ENCODE measurements around the gene MIDN. TPM values are rescaled to one million over a fixed set of nuclear protein-coding genes. Genes with fewer than 3 reads are reported as not detected.
A peak's percentile ranks its signal among the peaks of the same experiment; 100 is the strongest.

Gene MIDN
- total RNA-seq, 2 donors from 2014 or later, result 35.8 to 42.9 TPM

DNA sequence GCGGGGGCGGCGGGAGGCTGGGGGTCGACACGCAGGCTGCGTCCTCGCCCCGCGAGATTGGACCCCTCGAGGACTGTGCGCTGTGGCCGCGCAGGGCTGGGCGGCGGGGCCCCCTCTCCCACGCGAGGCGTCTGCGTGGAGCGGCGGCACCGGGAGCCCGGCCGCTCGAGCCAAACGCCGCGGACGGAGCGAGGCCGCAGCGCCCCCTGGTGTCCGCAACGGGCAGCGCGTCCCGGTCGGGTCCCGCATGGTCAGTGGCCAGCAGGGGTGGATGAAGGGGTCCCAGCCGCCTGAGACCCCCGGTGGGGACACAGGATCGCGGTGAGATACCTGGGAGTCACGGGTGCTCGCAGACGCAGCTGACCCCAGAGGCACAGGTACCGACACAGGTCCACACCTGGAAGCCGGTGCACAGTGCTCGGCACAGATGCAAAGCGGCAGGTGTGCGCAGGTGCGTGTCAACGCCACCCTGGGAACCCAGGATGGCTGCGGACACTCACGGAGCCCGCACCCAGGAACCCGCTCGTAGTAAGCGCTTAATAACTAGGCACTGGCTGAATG is 18.6 kb downstream of the MIDN start:
- Histone ChIP-seq H3K9me3 (no peaks in the 10 kb centered on the region), H3K27ac (peak overlapping the region; percentile 82 to 88), H3K4me1 (replicated peaks) (peaks cover 43% of the 10 kb centered on the region), H3K27me3 (replicated peaks; ENCODE audit: insufficient read depth) (no peaks in the 10 kb centered on the region), H3K36me3 (peaks cover 0 to 11% of the 10 kb centered on the region in 2 donors), H3K4me3 (peak overlapping the region; percentile 29 to 51)
- intact Hi-C loops (cut with DNase I), result loop anchor here (1.0 kb wide), 1 partner anchor 23 kb away; no protein-coding TSS in a partner anchor
- DNase-seq (ENCODE audit: low spot score), result peak; percentile 61
- 1% methylated on average over 16 of the region's 59 CpGs for WGBS
- no peak for TF ChIP-seq POLR2A (IDR thresholded peaks at IDR 0.05)
- TF ChIP-seq, protein P1, sequence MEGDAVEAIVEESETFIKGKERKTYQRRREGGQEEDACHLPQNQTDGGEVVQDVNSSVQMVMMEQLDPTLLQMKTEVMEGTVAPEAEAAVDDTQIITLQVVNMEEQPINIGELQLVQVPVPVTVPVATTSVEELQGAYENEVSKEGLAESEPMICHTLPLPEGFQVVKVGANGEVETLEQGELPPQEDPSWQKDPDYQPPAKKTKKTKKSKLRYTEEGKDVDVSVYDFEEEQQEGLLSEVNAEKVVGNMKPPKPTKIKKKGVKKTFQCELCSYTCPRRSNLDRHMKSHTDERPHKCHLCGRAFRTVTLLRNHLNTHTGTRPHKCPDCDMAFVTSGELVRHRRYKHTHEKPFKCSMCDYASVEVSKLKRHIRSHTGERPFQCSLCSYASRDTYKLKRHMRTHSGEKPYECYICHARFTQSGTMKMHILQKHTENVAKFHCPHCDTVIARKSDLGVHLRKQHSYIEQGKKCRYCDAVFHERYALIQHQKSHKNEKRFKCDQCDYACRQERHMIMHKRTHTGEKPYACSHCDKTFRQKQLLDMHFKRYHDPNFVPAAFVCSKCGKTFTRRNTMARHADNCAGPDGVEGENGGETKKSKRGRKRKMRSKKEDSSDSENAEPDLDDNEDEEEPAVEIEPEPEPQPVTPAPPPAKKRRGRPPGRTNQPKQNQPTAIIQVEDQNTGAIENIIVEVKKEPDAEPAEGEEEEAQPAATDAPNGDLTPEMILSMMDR (IDR thresholded peaks at IDR 0.05), result peak; percentile 98 to 100 (median 99)

DNA sequence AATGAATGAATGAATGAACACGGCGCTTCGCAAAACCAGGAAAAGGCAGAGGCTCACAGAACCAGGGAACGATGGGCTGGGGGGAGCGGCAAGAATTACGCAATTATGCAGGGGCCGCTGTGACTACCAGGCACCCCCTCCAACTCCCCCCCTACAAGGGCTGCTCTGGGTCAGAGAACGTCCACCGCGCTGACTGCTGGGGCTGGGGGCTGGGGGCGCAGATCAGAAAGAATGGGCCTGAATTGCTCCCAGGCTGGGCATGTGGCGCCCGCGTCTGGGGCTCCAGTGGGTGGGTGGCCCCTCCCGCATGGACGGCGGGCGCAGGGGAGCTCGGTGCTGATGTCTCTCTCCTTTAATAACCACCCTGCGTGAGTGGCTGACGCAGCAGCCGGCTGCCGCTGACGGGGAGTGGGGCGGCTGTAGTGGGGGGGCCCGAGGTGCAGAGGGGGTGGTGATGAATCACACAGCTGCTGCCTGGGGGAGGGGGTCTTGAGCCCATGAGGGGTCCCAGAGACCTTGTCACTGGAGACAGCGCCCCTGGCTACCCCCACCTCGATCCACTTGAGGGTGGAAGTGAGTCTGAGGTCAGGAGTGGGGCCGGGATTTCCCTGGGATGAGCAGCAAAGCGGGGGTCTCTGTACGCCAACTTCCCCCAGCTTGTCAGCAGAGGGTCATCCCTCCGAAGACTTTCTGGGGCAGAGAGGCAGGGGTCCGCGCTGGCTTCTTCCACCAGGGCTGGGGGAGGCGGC is 19.3 kb downstream of the MIDN start:
- TF ChIP-seq, protein P1 (IDR thresholded peaks at IDR 0.05), result no peak
- no peak for TF ChIP-seq POLR2A (IDR thresholded peaks at IDR 0.05)
- peaks cover 44% of the 10 kb centered on the region for H3K4me1 ChIP-seq (replicated peaks)
- intact Hi-C loops (cut with DNase I), result no loop called here
- H3K4me3 ChIP-seq, result no peak overlapping the region
- H3K27ac ChIP-seq, result peak overlapping the region; percentile 88 to 98
- H3K27me3 ChIP-seq (replicated peaks; ENCODE audit: insufficient read depth), result no peaks in the 10 kb centered on the region
- 38% methylated on average over 30 of the region's 35 CpGs for WGBS
- peaks cover 0 to 16% of the 10 kb centered on the region in 2 donors for H3K36me3 ChIP-seq
- H3K9me3 ChIP-seq, result no peaks in the 10 kb centered on the region
- peak; percentile 16 for DNase-seq (ENCODE audit: low spot score)

DNA sequence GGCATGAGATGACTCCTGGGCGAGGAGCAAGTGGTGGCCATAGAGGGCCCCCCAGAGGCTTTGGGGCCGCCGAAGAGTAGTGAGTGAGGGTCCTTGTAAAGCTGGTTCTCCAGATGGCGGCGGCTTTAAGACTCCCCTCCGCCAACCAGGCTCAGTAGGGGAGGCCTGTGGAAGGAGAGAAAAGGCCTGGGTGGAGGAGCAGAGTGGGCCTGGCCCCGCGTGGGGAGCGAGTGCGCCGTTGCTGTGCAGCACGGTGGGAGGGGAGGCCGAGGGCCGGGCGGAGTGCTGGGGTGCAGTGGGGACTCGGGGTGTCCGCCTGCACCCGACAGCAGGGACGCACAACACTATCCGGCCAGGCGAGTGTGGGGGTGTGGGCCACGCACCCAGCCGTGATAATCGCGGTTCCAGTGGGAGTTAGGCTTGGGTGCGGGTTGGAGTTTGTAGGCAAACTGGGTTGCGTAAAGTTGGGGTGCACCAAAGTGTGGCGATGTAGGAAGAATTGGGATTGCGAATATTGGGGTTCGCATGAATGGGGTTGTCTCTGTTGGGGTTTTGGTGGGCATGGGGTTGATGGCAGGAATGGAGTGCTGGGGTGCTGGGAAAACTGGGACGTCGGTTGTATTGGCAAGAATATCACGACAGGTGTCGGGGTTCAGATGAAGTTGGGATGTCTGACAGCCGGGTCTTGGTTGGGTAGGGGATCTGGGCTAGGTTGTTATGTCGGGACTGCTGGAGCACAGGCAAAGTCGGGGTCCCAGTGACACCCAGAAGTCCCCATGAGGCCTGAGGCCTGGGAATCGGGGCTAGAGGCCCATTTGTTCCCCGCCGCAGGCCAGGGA is 20.1 kb downstream of the MIDN start:
- Histone ChIP-seq H3K4me3 (peak overlapping the region in 1 of 2 donors; percentile 99), H3K4me1 (replicated peaks) (peaks cover 50% of the 10 kb centered on the region), H3K27ac (peak overlapping the region; percentile 98 to 100), H3K27me3 (replicated peaks; ENCODE audit: insufficient read depth) (no peaks in the 10 kb centered on the region), H3K9me3 (no peaks in the 10 kb centered on the region), H3K36me3 (peaks cover 0 to 23% of the 10 kb centered on the region in 2 donors)
- intact Hi-C loops (cut with DNase I), result no loop called here
- TF ChIP-seq, protein P1 (IDR thresholded peaks at IDR 0.05), result no peak
- TF ChIP-seq POLR2A (IDR thresholded peaks at IDR 0.05) (no peak), POLR2AphosphoS5 (IDR thresholded peaks at IDR 0.05) (no peak)
- peak; percentile 30 for DNase-seq (ENCODE audit: low spot score)
- 51% methylated on average over 40 of the region's 40 CpGs for WGBS

DNA sequence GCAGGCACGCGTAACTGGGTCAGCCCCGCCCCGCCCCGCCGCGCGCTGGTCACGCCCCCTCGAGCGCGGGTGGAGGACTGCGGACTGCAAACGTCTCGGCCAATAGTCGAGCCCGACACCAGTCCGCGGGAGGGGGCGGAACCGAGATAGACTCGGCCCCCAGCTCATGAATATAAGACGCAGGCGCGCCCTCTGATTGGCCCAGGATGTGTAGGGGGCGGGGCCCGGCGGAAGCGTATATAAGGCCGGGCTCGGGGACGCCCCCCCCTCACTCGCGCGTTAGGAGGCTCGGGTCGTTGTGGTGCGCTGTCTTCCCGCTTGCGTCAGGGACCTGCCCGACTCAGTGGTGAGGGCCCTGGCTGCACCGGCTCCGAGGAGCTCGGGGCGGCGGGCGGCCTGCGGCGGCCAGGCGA is 20.7 kb downstream of the MIDN start, which contains the start of gene CIRBP:
Gene CIRBP, plus strand, starts transcription at position 268 of the 413 bp plus-strand sequence. CDS start 1,602 bp downstream, outside the sequence.
- Histone ChIP-seq H3K9me3 (no peaks in the 10 kb centered on the region), H3K27ac (peak within 1 kb of the TSS; percentile 98 to 100), H3K4me1 (replicated peaks) (peaks cover 54% of the 10 kb centered on the region), H3K27me3 (replicated peaks; ENCODE audit: insufficient read depth) (no peaks in the 10 kb centered on the region), H3K4me3 (peak within 1 kb of the TSS; percentile 85 to 99), H3K36me3 (peaks cover 3 to 28% of the 10 kb centered on the region in 2 donors)
- intact Hi-C loops (cut with DNase I), result no loop called here
- DNase-seq (ENCODE audit: low spot score), result peak; percentile 100
- WGBS, result 0% methylated on average over 20 of the region's 50 CpGs
- TF ChIP-seq, protein P1 (IDR thresholded peaks at IDR 0.05), result peak in 1 of 4 experiments; percentile 25
- TF ChIP-seq POLR2A (IDR thresholded peaks at IDR 0.05) (peak; percentile 93), POLR2AphosphoS5 (IDR thresholded peaks at IDR 0.05) (peak; percentile 97)
